ENCODE measurements around the gene GGT6.

DNA sequence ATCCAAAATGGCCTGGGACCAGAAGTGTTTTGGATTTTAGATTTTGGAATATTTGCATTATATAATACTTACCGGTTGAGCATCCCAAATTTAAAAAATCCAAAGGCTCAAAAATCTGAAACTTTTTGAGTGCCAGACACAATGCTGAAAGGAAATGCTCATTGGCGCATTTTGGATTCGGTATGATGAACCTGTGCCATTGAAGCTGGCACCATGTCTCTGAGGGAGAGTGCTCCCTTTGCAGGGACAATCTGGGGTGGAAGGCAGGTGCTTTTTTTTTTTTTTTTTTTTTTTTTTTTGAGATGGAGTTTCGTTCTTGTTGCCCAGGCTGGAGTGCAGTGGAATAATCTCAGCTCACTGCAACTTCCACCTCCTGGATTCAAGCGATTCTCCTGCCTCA lies 41.7 kb upstream of the GGT6 start:
- no peak for TF ChIP-seq CTCF (conservative IDR thresholded peaks at IDR 0.05)
- no peak for TF ChIP-seq EZH2 (IDR thresholded peaks at IDR 0.05; ENCODE audit: low read depth)
